OCI-LY7 (cell line): ENCODE results near the gene FNDC3A. TPM values are rescaled to one million over a fixed set of nuclear protein-coding genes. Genes with fewer than 3 reads are reported as not detected.

Source experiments
- BruUV-seq: library from RNA; stranded (reverse); fragments of 400-500 nt; replicated peaks from 2 replicates; lab custom pipeline; 2021; lab: Mats Ljungman, UMichigan
- CTCF ChIA-PET: fragments of 300-600 bp; sonication (Branson Sonifier 250); formaldehyde crosslinking; loops from one replicate; lab custom pipeline; 2022; ENCODE audit warnings: antibody characterized with exemption; ENCODE audit not compliant: unreplicated experiment; lab: Charles Lee
- POLR2A ChIA-PET: fragments of 300-600 bp; sonication (Branson Sonifier 250); formaldehyde crosslinking; loops from one replicate; lab custom pipeline; 2022; ENCODE audit warnings: antibody characterized with exemption; lab: Charles Lee
- DNase-seq: peaks from one replicate; pipeline ENCODE4 v3.0.0-alpha.2; 2015; ENCODE audit warnings: low spot score
- H2AFZ ChIP-seq: fragments of 200-600 bp; sonication (generic), shearing (Covaris generic); 2 replicates; pipeline ENCODE4 v1.6.1; 2014; ENCODE audit warnings: mild to moderate bottlenecking, antibody characterized with exemption, low read length, moderate library complexity
- H3K27ac ChIP-seq: fragments of 200-600 bp; sonication (generic); 2 replicates; pipeline ENCODE4 v1.5.1; 2014; ENCODE audit warnings: mixed run types, low read depth, mild to moderate bottlenecking, moderate library complexity, low read length, inconsistent platforms; ENCODE audit not compliant: poor library complexity, severe bottlenecking
- H3K36me3 ChIP-seq: fragments of 200-600 bp; sonication (generic); 2 replicates; pipeline ENCODE4 v1.6.1; 2014; ENCODE audit warnings: mild to moderate bottlenecking, antibody characterized with exemption, low read length, moderate library complexity, mixed read lengths; ENCODE audit not compliant: insufficient read depth
- H3K4me1 ChIP-seq: fragments of 200-600 bp; sonication (generic); 2 replicates; pipeline ENCODE4 v1.5.1; 2014; ENCODE audit warnings: mild to moderate bottlenecking, low read length; ENCODE audit not compliant: insufficient read depth, poor library complexity, severe bottlenecking
- H3K4me2 ChIP-seq: fragments of 200-600 bp; sonication (generic); 2 replicates; pipeline ENCODE4 v1.6.1; 2014; ENCODE audit warnings: mild to moderate bottlenecking, low read length
- H3K4me3 ChIP-seq: fragments of 200-600 bp; sonication (generic); 2 replicates; pipeline ENCODE4 v1.5.1; 2014; ENCODE audit warnings: mild to moderate bottlenecking, low read depth, low read length; ENCODE audit not compliant: poor library complexity, severe bottlenecking
- H3K79me2 ChIP-seq: fragments of 200-600 bp; sonication (generic); 2 replicates; pipeline ENCODE4 v1.6.1; 2016; ENCODE audit warnings: low read depth, mild to moderate bottlenecking, low read length, moderate library complexity, mixed read lengths; ENCODE audit not compliant: insufficient read depth
- H3K9me2 ChIP-seq: fragments of 200-600 bp; sonication (generic); 2 replicates; pipeline ENCODE4 v1.6.1; 2016; ENCODE audit warnings: mild to moderate bottlenecking, low read length, mixed read lengths; ENCODE audit not compliant: insufficient read depth
- H3K9me3 ChIP-seq: fragments of 200-600 bp; sonication (generic); 2 replicates; pipeline ENCODE4 v1.6.1; 2014; ENCODE audit warnings: mild to moderate bottlenecking, mixed run types, low read length, mixed read lengths
- H4K20me1 ChIP-seq: fragments of 200-600 bp; sonication (generic); 2 replicates; pipeline ENCODE4 v1.6.1; 2014; ENCODE audit warnings: mild to moderate bottlenecking, antibody characterized with exemption, low read length, moderate library complexity, mixed read lengths; ENCODE audit not compliant: insufficient read depth
- CTCF ChIP-seq: fragments of 200-600 bp; sonication (generic); conservative IDR thresholded peaks from 2 replicates; pipeline ENCODE4 v1.5.1; 2014; ENCODE audit warnings: mild to moderate bottlenecking, antibody characterized with exemption, low read length, moderate library complexity, mixed read lengths
- EZH2phosphoT487 ChIP-seq: fragments of 200-600 bp; sonication (generic); IDR thresholded peaks from 2 replicates; pipeline ENCODE4 v1.6.1; 2018; ENCODE audit warnings: low read depth, borderline replicate concordance, mild to moderate bottlenecking, mixed run types, antibody characterized with exemption, low read length, moderate library complexity, mixed read lengths
- intact Hi-C: fragments of 100-400 bp; cut with micrococcal nuclease; formaldehyde crosslinking; loops from one replicate; pipeline ENCODE4 v1.10.0; 2022; ENCODE audit not compliant: unreplicated experiment
- total RNA-seq, 2 experiments: library from RNA; depleted of rRNA in 1 of 2; stranded (reverse); fragments of >200 nt in 1 of 2; shearing (Covaris generic) in 1 of 2; gene quantifications; 2 replicates each; pipeline ENCODE4 v1.2.3, GENCODE V29; 2014 to 2022

The FNDC3A gene
- total RNA-seq, 2 experiments from 2014 or later: 38.7 to 59.6 TPM

GRCh38 chr13:49063011-49063410, 87.3 kb downstream of the FNDC3A start:
- Histone ChIP-seq H3K36me3 (no peaks in the 10 kb centered on the region; the same call in 1 of the 2 replicates), H2AFZ (no peak overlapping the region), H3K27ac (no peak overlapping the region), H3K79me2 (no peaks in the 10 kb centered on the region), H4K20me1 (no peaks in the 10 kb centered on the region), H3K4me3 (no peak overlapping the region), H3K9me3 (no peaks in the 10 kb centered on the region), H3K4me2 (no peak overlapping the region), H3K4me1 (no peaks in the 10 kb centered on the region), H3K9me2 (no peaks in the 10 kb centered on the region)
- BruUV-seq: no TSS peak
- TF ChIP-seq CTCF: no peak
- TF ChIP-seq EZH2phosphoT487: no peak
- intact Hi-C loops: no loop called here
- no peak for DNase-seq
- CTCF ChIA-PET: no interaction called here
- POLR2A ChIA-PET: interaction anchor here (0.6 to 0.9 kb wide), 3 partner anchors 13 to 38 kb away, joined by 3 to 4 read pairs (median 3); no protein-coding TSS in a partner anchor

- no peak for DNase-seq
- Histone ChIP-seq H2AFZ (no peak overlapping the region), H3K4me3 (no peak overlapping the region), H3K27ac (no peak overlapping the region), H3K4me2 (no peak overlapping the region), H3K36me3 (no peaks in the 10 kb centered on the region; the same call in 1 of the 2 replicates), H3K79me2 (no peaks in the 10 kb centered on the region), H3K4me1 (no peaks in the 10 kb centered on the region), H4K20me1 (no peaks in the 10 kb centered on the region), H3K9me2 (no peaks in the 10 kb centered on the region), H3K9me3 (no peaks in the 10 kb centered on the region)
- CTCF ChIA-PET: no interaction called here
- no TSS peak for BruUV-seq
- TF ChIP-seq CTCF: no peak
- TF ChIP-seq EZH2phosphoT487: no peak
- intact Hi-C loops: no loop called here
- POLR2A ChIA-PET: interaction anchor here (0.6 to 0.9 kb wide), 3 partner anchors 12 to 38 kb away, joined by 3 to 4 read pairs (median 3); no protein-coding TSS in a partner anchor
Measured at GRCh38 chr13:49063497-49063896, 87.8 kb downstream of the FNDC3A start.

- TF ChIP-seq CTCF (no peak), EZH2phosphoT487 (no peak)
- Histone ChIP-seq H4K20me1 (no peaks in the 10 kb centered on the region), H3K9me3 (no peaks in the 10 kb centered on the region), H3K79me2 (no peaks in the 10 kb centered on the region), H3K4me2 (no peak overlapping the region), H3K36me3 (no peaks in the 10 kb centered on the region), H3K4me1 (no peaks in the 10 kb centered on the region), H3K27ac (no peak overlapping the region), H3K4me3 (no peak overlapping the region), H2AFZ (no peak overlapping the region), H3K9me2 (no peaks in the 10 kb centered on the region)
- BruUV-seq: no TSS peak
- no peak for DNase-seq
- CTCF ChIA-PET: no interaction called here
- POLR2A ChIA-PET: no interaction called here
- intact Hi-C loops: no loop called here
Measured at GRCh38 chr13:49064476-49064875, 88.8 kb downstream of the FNDC3A start.
